Adrenal gland (tissue), 12 donors: ENCODE results near the gene PAQR6. TPM values are rescaled to one million over a fixed set of nuclear protein-coding genes. Genes with fewer than 3 reads are reported as not detected.

Experiments used
- DNase-seq, 7 donors: peaks; one replicate each; pipeline ENCODE4 v3.0.0-alpha.2; 2019 to 2020
- H3K27ac ChIP-seq, 5 donors: fragments of 200-600 bp; sonication (generic) in 4 of 5; 1 replicate in 3 of 5; 2 replicates in 2 of 5; pipeline versions ENCODE4 v1.5.1 to v1.8.0; 2016 to 2020; ENCODE audit warnings: mild to moderate bottlenecking in 1 of 5
- H3K27me3 ChIP-seq: fragments of 200-600 bp; 2 replicates; pipeline ENCODE4 v1.8.0; 2021
- H3K36me3 ChIP-seq, 2 donors: fragments of 200-600 bp; replicated peaks in 1 of 2; 1 replicate in 1 of 2; 2 replicates in 1 of 2; pipeline versions ENCODE4 v1.5.1 to v1.8.0; 2018 to 2022
- H3K4me1 ChIP-seq, 2 donors: fragments of 200-600 bp; replicated peaks in 1 of 2; 1 replicate in 1 of 2; 2 replicates in 1 of 2; pipeline versions ENCODE4 v1.5.1 to v1.8.0; 2018 to 2021
- H3K4me3 ChIP-seq, 4 donors: fragments of 200-600 bp; sonication (generic) in 3 of 4; one replicate each; pipeline ENCODE4 v1.5.1; 2016 to 2018
- H3K9me3 ChIP-seq, 3 donors: fragments of 200-600 bp; sonication (generic) in 1 of 3; replicated peaks in 1 of 3; 1 replicate in 2 of 3; 2 replicates in 1 of 3; pipeline versions ENCODE4 v1.5.1 to v1.8.0; 2016 to 2021
- POLR2A ChIP-seq, 2 donors: fragments of 450-650 bp; IDR thresholded peaks; one replicate each; pipeline ENCODE4 v1.6.1; 2017; ENCODE audit warnings: antibody characterized with exemption in 2 of 2, mild to moderate bottlenecking in 2 of 2, moderate library complexity in 1 of 2
- WGBS, 4 donors: extraction: QIAGEN DNeasy Blood & Tissue Kit in 2 of 4; methylation state at CpG; one replicate each; pipeline versions ENCODE4 v1.1.5 to v1.1.7; 2013 to 2017; 5-methylcytosine and 5-hydroxymethylcytosine counted together
- intact Hi-C, 2 donors: fragments of 100-400 bp; cut with DNase I; formaldehyde crosslinking; loops; one replicate each; pipeline versions ENCODE4 v1.14.1 to v1.15.0; 2022 to 2023
- polyA plus RNA-seq, 3 donors: library from polyadenylated mRNA; stranded (reverse); fragments of 200-250 nt in 2 of 3; fragments of 350-450 nt in 1 of 3; fragmentation: Illumina TruSeq in 1 of 3; extraction: RNeasy Lipid Tissue Mini Kit (QIAGEN cat#74804) in 1 of 3; gene quantifications; one replicate each; pipeline ENCODE4 v1.2.3, GENCODE V29; 2013 to 2014
- total RNA-seq, 9 donors: library from RNA; depleted of rRNA in 4 of 9; stranded (reverse); fragments of >200 nt in 4 of 9; fragments of 120-200 nt in 1 of 9; fragmentation: NEBNext Ultra II Directional in 1 of 9; extraction: Animal tissue kit (Norgen Biotek cat#: 25700) in 1 of 9; gene quantifications; one replicate each; pipeline versions ENCODE4 v1.1.0 to v1.2.4, GENCODE V29; 2013 to 2023
- TF ChIP-seq, protein P1 (sequence below), 6 experiments: fragments of 450-650 bp in 4 of 6; fragments of 200-600 bp in 2 of 6; sonication (generic) in 1 of 6; IDR thresholded peaks; 1 replicate in 5 of 6; 2 replicates in 1 of 6; pipeline versions ENCODE4 v1.5.1 to v1.8.0; 2016 to 2021; ENCODE audit warnings: antibody characterized with exemption in 6 of 6, mild to moderate bottlenecking in 2 of 6, moderate library complexity in 1 of 6
- donor health status: healthy with polysubstance abuse.
- donor health status: Bipolar disorder and iron deficiency.
- donor health status: DM: yes; HTN: yes; CAD: no.
- donor health status: DM: no; HTN: no; CAD: no.
- donor health status: DM: no; HTN: no; CAD: no.
- donor health status: DM: yes; HTN: yes; CAD: no.

The PAQR6 gene
- total and polyA plus RNA-seq, 12 donors = 0.53 to 13.8 (median 1.3) TPM; not detected in 2

DNA sequence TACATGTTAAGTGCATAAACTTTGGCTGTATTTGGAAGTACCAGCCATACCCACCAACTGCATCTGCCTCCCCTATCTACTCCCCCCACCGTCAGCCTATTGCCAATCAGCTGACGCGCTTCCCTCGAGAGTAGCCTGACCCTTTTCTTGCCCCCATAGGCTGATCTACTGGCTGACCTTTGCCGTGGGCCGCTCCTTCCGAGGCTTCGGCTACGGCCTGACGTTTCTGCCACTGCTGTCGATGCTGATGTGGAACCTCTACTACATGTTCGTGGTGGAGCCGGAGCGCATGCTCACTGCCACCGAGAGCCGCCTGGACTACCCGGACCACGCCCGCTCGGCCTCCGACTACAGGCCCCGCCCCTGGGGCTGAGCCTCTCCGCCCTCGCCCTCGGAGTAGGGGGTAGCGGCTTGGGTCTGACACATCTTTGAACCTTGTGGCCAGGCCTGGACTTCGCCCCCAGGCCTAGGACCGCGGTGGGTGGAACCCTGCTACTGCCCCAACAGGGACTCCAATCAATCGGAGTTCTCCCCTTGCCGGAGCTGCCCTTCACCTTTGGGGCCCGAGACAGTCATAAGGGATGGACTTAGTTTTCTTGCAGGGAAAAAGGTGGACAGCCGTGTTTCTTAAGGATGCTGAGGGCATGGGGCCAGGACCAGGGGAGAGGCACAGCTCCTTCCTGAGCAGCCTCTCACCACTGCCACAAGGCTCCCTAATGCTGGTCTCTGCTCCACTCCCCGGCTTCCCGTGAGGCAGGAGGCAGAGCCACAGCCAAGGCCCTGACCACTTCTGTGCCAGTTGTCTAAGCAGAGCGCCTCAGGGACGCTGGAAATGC is 43.6 kb upstream of the PAQR6 start:
- DNase-seq = peak; percentile 88 to 95 (median 93)
- peak overlapping the region; percentile 1 to 93 (median 69) for H3K27ac ChIP-seq
- intact Hi-C loops = no loop called here
- H3K27me3 ChIP-seq = no peaks in the 10 kb centered on the region
- peaks cover 0 to 18% of the 10 kb centered on the region in 2 donors for H3K36me3 ChIP-seq
- H3K4me3 ChIP-seq = peak overlapping the region in 2 of 4 donors; percentile 23 to 53
- peaks cover 22 to 36% of the 10 kb centered on the region in 2 donors for H3K4me1 ChIP-seq
- no peaks in the 10 kb centered on the region for H3K9me3 ChIP-seq
- TF ChIP-seq, protein P1, sequence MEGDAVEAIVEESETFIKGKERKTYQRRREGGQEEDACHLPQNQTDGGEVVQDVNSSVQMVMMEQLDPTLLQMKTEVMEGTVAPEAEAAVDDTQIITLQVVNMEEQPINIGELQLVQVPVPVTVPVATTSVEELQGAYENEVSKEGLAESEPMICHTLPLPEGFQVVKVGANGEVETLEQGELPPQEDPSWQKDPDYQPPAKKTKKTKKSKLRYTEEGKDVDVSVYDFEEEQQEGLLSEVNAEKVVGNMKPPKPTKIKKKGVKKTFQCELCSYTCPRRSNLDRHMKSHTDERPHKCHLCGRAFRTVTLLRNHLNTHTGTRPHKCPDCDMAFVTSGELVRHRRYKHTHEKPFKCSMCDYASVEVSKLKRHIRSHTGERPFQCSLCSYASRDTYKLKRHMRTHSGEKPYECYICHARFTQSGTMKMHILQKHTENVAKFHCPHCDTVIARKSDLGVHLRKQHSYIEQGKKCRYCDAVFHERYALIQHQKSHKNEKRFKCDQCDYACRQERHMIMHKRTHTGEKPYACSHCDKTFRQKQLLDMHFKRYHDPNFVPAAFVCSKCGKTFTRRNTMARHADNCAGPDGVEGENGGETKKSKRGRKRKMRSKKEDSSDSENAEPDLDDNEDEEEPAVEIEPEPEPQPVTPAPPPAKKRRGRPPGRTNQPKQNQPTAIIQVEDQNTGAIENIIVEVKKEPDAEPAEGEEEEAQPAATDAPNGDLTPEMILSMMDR (IDR thresholded peaks at IDR 0.05) = no peak
- peak in 1 of 2 donors; percentile 72 for TF ChIP-seq POLR2A (IDR thresholded peaks at IDR 0.05)
- WGBS, 4 donors = 10 to 19% (median 11%) methylated on average over 14 to 37 of the region's 37 CpGs

DNA sequence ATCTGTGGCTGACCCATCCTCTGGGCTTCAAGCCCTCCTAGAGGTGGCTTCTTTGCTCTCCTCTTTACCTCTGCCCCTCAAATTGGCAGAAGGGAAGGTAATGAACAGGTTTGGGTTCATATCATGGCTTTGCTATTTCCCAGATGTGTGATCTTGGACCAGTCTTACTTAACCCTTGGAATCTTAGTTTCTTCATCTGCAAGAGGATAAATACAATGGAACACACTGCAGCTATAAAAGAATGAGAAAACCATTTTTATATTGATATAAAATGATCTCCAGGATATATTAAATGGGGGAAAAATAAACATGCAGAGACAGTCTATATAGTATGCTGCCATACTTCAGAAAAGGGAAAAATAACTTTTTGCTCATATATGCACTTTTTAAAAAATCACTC is 42.0 kb upstream of the PAQR6 start:
- H3K27me3 ChIP-seq = no peaks in the 10 kb centered on the region
- no peak overlapping the region for H3K4me3 ChIP-seq
- intact Hi-C loops = no loop called here
- no peak overlapping the region for H3K27ac ChIP-seq
- DNase-seq = no peak
- no peak for TF ChIP-seq POLR2A (IDR thresholded peaks at IDR 0.05)
- TF ChIP-seq, protein P1 (IDR thresholded peaks at IDR 0.05) = no peak
- H3K36me3 ChIP-seq = peaks cover 0 to 18% of the 10 kb centered on the region in 2 donors
- peaks cover 12 to 28% of the 10 kb centered on the region in 2 donors for H3K4me1 ChIP-seq
- no peaks in the 10 kb centered on the region for H3K9me3 ChIP-seq

DNA sequence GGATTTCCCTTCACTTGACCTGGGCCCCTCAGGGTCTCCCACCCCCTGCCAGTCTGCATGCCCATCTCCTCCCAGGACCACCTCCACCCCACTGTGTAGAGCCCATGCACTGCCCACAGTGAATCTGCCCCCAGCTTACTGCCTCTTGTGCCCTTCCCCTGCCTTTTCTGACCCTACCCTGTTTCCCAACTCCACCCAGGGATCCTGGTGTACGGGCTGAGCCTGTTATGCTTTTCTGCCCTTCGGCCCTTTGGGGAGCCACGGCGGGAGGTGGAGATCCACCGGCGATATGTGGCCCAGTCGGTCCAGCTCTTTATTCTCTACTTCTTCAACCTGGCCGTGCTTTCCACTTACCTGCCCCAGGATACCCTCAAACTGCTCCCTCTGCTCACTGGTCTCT is 38.2 kb upstream of the PAQR6 start:
- H3K4me1 ChIP-seq = peaks cover 13 to 23% of the 10 kb centered on the region in 2 donors
- DNase-seq = no peak
- intact Hi-C loops = no loop called here
- no peak overlapping the region for H3K4me3 ChIP-seq
- H3K27me3 ChIP-seq = no peaks in the 10 kb centered on the region
- TF ChIP-seq POLR2A (IDR thresholded peaks at IDR 0.05) = no peak
- H3K36me3 ChIP-seq = peaks cover 0 to 4% of the 10 kb centered on the region in 2 donors
- no peaks in the 10 kb centered on the region for H3K9me3 ChIP-seq
- 91 to 96% (median 94%) methylated on average over 8 of the region's 8 CpGs for WGBS, 4 donors
- H3K27ac ChIP-seq = no peak overlapping the region

DNA sequence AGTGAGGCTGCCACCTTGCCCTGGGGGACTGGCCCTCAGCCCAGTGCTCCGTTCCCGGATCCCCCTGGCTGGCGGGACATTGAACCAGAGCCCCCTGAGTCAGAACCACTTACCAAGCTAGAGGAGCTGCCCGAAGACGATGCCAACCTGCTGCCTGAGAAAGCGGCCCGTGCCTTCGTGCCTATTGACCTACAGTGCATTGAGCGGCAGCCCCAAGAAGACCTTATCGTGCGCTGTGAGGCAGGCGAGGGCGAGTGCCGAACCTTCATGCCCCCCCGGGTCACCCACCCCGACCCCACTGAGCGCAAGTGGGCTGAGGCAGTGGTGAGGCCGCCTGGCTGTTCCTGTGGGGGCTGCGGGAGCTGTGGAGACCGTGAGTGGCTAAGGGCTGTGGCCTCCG is 37.6 kb upstream of the PAQR6 start:
- no peak for DNase-seq
- no peak for TF ChIP-seq POLR2A (IDR thresholded peaks at IDR 0.05)
- TF ChIP-seq, protein P1 (IDR thresholded peaks at IDR 0.05) = no peak
- WGBS, 4 donors = 89 to 100% (median 94%) methylated on average over 3 to 21 of the region's 21 CpGs
- Histone ChIP-seq H3K36me3 (peaks cover 0 to 4% of the 10 kb centered on the region in 2 donors), H3K9me3 (no peaks in the 10 kb centered on the region), H3K4me1 (peaks cover 16 to 26% of the 10 kb centered on the region in 2 donors), H3K27ac (no peak overlapping the region), H3K4me3 (no peak overlapping the region), H3K27me3 (no peaks in the 10 kb centered on the region)
- intact Hi-C loops = no loop called here
